HG02763 (cell line): Measurements from ENCODE around the gene MYLK2.
"Not testable (repeated sequence)": the region's sequence is repeated elsewhere in the genome, so short reads cannot be mapped to it uniquely, and the experiment has no call there.

ENCODE experiments used
- ATAC-seq: cut with Tn5 transposase; IDR thresholded peaks from one replicate; pipeline ENCODE4 v1.9.1; 2021; ENCODE audit warnings: mild to moderate bottlenecking, moderate library complexity; ENCODE audit not compliant: unreplicated experiment

The MYLK2 gene

DNA sequence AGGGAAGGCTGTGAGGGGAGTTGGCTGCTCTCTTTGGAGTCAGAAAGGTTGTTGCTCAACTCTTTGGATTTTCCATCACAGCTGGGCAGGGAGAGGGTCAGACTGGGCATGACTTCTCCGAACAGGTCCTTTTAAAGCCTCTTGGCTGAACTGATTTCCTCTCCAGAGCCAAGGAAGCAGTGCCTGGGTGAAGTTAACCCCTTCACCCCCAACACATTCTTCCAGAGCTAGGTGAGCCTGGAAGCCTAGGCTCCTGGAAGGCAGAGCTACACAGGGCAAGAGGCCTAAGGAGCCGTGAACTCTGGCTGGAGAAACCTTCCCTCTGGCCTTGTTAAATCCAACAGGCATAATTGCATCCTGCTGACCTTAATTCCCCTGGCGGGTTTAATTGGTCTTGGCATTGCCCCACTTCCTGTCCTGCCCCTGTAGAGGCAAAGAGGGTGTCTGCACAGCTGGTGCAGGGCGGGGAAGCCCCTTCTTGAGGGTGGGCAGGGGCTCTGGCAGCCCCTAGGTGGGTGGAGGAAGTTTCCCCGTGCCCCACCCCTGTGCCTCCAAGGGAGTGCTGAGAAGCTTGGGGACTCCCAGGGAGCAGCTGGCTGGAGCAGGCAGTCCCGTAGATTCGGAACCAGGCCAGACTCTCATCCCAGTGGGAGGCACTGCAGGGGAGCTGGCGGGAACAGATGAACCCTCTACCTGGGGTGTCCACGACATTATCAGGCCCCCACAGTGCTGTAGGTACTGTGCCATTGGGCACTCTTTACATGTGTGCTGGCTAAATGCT lies 3.6 kb upstream of the MYLK2 start:
- ATAC-seq = no peak

DNA sequence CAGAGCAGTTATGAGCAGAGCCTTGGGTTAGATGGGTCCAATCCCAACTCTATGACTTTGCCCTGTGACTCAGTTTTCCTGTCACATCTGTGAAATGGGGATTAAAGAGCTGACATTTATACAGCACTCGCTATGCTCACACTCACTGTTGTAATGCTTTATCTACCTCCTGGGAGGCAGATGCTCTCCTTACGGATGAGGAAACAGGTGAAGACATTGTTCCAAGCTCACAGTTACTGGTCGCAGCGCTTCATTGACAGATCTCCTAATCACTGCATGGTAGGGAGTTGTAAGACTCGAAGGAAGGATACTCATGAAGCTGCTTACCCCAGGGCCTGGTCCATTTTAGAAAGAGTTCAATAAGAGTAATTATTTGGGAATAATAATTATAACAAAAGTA lies 2.9 kb upstream of the MYLK2 start:
- no peak for ATAC-seq

DNA sequence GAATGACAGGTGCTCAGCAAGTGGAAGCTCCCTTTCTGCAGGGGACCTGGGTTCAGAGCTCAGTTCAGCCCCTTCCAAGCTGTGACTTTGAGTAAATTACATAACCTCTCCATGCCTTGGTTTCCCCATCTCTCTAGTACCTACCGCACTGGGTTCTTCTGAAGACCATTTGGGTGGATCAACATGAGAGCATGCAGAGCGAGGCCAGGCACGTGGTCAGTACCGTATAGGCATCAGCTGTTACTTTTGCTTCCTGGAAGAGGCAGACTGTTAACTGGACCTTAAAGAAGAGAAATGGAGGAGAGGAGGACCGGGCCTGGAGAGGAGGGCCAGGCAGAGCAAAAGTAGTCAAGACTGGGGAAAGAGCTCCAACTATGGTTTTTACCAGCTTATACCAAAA lies 1.7 kb upstream of the MYLK2 start:
- no peak for ATAC-seq

DNA sequence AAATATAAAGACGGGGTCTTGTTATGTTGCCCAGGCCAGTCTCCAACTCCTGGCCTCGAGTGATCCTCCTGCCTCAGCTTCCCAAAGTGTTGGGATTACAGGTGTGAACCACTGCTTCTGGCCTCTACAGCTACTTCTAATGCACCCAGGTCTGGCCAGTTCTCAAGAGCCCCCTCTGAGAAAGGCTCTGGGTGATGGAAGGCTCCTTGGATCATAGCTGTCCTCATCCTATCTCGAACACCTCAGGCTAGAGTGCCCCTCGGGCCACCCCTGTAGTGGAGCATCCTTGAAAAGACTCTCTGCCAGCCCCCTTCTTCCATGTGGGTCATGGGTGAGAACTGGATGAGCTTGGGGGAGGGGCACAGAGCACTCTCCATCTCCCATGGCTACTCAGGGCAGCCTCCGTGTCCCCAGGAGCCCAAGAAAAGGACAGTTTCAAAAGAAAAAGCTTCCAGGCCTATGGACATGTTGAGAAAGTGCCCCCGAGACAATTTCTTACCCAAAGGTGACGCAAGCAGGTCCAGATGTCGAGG lies 714 bp upstream of the MYLK2 start:
- ATAC-seq = no peak

DNA sequence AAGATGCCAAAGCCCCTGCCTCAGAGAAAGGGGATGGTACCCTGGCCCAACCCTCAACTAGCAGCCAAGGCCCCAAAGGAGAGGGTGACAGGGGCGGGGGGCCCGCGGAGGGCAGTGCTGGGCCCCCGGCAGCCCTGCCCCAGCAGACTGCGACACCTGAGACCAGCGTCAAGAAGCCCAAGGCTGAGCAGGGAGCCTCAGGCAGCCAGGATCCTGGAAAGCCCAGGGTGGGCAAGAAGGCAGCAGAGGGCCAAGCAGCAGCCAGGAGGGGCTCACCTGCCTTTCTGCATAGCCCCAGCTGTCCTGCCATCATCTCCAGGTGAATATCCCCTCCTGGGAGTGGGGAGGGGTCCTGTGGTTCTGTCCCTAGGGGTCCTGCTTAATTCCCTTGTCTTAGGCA lies 1.1 kb downstream of the MYLK2 start:
- ATAC-seq = no peak

DNA sequence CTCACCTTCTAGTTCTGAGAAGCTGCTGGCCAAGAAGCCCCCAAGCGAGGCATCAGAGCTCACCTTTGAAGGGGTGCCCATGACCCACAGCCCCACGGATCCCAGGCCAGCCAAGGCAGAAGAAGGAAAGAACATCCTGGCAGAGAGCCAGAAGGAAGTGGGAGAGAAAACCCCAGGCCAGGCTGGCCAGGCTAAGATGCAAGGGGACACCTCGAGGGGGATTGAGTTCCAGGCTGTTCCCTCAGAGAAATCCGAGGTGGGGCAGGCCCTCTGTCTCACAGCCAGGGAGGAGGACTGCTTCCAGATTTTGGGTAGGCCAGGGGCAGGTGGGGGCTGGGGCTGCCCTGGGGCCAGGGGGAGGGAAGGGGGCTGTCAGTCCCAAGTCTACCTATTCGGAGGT lies 2.3 kb downstream of the MYLK2 start:
- no peak for ATAC-seq

DNA sequence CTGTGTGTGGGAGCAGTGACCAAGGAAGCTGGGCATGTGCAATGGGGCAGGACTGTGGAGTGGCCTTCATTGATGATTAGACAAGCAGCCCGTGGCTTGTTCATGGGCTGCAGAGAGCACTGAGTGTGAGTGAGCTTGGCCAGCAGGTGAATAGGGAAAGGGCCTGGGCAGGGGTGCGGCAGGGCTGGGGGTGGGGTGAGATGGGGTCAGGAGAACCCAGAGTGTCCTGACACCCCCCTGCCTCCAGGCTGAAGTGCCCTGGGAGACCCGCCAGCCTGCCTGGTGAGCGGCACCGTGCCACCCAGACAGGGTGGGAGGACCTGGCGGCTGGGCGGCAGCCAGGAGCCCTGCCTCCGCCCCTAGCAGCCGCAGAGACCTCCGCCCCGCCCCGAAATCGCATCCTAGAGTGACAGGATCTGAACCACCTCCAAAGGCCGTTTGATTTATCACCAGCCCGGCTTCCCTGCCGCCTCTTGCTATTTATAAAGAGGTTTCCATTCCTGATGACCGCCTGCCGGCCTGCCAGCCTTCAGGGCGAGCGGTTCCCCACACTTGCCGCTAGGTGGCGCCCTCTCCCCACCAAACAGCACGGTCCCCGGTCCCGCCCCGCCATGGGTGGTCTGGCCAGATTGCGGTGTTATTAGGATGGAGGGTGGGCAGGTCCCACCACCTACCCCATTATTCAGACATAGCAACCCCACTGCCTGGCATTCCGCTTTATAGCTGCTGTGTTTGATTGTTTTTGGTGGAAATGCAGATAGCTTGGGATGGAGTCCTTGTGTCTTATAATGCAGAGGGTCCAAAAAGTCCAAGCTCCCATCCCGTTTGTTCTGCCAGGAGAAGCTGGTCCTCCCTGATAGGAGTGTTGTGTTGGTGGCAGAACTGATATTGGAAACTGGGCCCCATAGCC lies 3.5 kb downstream of the MYLK2 start:
- peak; percentile 61 for ATAC-seq

DNA sequence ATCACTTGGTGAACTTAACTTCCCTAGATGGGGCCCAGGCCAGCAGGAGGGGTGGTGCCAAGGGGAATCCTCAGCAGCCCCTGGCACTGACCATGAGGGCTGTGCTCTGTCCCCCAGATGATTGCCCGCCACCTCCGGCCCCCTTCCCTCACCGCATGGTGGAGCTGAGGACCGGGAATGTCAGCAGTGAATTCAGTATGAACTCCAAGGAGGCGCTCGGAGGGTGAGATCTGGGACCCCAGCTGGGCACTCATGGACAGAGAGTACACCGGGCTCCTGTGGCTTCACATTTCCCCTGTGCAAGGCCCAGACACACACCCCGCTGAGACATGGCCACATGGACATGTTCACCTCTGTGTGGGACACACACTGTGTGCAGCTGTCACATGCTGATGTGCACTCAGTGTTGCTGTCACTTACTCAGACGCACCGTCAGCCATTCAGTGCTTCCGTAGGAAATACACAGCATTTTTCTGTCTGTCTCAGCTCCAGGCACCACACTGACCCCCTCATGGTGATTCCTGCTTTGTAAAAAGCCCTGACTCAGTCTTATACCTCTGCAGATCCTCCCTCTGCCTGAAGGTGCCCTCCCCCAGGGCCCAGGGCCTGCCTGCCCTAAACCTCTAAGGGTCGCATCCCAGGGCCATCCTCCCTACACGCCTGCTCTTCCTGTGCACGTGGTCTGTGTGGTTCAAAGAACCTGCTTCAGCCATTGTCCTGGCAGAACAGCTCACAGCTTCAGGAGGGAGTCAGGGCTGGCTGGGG lies 4.4 kb downstream of the MYLK2 start:
- ATAC-seq = no peak

DNA sequence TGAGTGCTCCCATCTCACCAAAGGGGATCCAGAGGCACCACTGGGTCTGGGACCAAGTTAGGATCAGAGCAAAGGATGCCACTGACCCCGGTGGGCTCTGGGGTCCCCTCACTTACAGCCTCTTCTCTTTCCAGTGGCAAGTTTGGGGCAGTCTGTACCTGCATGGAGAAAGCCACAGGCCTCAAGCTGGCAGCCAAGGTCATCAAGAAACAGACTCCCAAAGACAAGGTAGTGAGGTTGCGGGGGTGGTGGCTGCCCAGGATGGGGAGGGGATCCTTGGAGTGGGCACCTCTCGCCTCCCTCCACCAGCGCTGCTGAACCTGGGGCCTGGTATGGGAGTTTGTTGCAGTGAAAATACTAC lies 4.9 kb downstream of the MYLK2 start:
- no peak for ATAC-seq

DNA sequence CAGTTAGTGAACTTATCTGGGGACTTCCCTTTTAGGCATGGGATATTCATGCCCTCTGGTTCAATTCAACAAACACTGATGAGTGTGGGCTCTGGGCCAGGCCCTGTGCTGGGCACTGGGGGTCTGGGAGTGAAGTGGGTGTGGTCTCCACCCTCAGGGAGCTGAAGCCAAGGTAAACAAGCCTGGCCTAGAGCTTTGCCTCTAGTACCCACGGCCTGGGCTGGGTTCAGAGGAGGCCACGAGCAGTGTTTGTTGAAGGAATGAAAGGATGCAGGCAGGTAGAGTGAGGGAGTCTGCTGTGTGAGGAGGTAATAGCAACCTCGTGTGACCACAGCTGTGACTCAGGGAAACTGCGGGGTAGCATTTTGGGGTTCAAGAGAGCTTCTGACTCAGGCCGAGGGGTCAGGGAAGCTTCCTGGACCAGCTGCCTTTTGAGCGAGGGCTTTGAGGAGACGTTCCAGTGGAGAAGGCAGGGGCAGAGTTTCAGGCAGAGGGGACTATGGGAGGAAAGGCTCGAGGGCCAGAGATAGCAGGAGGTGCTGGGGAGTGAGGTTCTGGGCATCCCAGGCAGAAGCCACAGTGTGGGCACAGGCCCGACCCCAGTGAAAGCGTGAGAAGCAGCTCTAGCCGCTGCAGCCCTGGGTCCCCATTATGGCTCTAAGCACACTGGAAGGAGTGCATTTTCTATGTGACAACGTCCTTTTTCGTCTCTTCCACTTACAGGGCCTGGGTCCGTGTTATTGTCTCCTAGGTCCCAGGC lies 5.6 kb downstream of the MYLK2 start:
- ATAC-seq = no peak

DNA sequence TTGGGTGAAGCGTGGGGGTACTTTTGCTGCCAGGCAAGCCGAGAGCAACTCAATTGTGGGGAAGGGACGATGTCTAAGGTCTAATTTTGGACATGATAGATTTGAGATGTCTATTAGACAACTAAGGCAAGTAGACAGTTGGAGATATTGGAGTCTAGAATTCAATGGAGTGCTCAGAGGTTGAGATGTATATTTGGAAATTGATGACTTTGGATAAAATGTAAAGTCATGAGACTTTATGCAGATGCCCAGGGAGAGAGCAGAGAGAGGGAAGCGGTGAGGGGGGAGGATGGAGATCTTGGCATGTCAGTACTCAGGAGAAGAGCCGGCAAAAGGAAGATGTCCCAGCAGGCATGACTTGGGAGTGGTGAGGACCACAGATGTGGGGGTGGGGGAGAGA lies 6.9 kb downstream of the MYLK2 start:
- ATAC-seq = no peak

DNA sequence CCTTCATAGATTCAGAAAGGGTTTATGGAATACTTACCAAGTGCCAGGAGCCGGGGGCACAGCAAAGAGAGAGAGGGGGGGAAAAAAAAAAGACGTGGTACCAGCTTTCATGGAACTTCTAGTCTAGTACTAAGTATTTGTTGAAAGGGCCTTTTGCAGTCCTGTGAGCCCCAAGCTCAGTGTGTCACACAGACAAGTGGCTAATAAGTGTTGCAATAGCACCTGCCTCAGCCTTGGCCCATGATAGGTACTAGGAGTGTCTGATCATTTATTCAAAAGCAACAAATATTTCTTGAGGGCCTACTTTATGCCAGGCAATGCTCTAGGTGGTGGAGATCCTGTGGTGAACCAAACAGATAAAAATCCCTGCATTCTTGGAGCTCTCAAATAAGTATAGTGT lies 7.9 kb downstream of the MYLK2 start:
- no peak for ATAC-seq

DNA sequence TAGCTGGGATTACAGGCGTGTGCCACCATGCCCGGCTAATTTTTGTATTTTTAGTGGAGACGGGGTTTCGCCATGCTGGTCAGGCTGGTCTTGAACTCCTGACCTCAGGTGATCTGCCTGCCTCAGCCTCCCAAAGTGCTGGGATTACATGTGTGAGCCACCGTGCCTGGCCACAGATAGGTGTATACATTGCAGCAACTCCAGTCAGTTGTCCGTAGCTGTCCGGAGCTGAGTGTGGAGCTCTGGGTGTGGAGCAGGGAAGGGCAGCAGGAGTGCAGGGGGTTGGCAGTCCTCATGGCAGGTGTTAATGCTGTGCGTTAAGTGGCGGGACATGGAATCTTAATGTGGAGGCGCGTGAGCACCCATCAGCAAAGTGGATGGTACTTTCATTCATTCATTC lies 8.9 kb downstream of the MYLK2 start:
- ATAC-seq = not testable (repeated sequence)

DNA sequence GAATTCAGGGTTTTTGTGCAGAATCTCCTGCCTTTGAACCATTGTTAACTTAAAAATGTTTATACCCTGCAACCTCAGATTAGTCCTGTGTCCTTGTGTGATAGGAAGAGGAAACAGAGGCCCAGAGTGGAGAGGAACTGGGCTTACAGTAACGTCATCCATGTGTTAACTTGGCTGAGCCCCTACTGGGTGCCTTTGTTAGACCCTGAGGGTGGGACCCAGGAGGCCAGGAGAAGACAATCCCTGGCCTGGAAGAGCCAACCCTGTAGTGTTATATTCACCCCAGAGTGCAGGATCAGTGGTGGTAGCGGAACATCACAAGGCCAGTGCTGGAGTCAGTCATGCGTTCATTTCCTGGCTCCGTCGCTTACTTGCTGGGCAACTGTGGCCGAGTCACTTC lies 10.6 kb downstream of the MYLK2 start:
- no peak for ATAC-seq

DNA sequence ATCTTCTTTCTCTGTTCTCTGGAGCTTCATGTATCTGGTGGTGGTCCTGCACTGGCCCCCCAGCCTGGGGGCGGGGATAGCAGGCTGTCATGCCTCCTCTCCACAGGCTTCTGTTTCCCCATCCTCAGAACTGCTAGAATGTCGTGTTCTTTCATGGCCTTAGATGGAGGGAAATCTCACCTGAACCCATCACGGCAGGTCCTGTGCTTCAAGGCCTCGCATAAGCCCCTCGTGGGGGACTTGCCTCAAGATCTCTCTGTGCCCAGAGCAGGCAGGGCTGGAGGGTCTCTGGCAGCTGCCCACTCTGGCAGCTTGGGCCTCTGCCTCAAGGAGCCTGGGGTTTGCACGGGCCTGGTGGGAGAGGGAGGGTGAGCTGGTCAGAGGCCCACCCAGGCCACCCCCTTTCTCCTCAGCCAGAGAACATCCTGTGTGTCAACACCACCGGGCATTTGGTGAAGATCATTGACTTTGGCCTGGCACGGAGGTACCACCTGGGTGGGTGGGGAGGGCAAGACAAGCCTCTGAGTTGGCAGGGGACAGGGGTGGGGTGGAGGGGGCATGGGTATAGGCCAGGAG lies 11.3 kb downstream of the MYLK2 start:
- ATAC-seq = no peak

DNA sequence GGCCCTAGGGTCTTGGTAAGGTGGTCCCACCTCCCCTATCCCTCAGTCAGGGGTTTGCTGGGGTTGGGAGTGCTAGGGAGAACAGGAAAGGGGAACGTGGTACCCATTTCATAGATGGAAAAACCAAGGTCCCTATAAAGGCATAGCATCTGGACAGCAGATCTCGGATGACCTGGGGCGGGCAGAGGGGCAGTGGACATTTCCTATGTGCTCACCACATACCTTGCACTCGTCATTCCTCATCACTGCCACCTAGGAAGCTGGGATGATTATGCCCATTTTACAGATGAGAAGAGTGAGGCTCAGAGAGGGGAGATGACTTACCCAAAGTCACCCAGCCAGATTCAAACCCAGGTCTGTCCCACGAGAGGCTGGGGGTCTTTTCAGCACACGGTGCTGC lies 12.1 kb downstream of the MYLK2 start:
- ATAC-seq = no peak

DNA sequence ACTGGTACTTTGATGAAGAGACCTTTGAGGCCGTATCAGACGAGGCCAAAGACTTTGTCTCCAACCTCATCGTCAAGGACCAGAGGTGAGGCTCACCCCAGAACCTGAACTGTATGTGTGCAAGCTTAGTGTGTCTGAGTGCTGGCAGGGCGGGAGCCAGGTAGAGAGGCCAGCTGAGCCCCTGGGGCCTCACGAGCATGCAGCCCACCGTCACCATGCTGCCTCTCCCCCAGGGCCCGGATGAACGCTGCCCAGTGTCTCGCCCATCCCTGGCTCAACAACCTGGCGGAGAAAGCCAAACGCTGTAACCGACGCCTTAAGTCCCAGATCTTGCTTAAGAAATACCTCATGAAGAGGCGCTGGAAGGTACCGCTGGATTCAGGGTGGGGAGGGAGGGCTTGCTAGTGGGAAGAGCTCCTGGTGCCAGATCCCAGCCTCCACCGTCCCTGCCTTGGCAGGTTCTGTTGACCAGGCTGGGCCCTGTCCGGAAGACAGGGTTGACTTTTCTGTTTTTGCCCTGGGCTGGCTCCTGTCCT lies 12.7 kb downstream of the MYLK2 start:
- no peak for ATAC-seq

DNA sequence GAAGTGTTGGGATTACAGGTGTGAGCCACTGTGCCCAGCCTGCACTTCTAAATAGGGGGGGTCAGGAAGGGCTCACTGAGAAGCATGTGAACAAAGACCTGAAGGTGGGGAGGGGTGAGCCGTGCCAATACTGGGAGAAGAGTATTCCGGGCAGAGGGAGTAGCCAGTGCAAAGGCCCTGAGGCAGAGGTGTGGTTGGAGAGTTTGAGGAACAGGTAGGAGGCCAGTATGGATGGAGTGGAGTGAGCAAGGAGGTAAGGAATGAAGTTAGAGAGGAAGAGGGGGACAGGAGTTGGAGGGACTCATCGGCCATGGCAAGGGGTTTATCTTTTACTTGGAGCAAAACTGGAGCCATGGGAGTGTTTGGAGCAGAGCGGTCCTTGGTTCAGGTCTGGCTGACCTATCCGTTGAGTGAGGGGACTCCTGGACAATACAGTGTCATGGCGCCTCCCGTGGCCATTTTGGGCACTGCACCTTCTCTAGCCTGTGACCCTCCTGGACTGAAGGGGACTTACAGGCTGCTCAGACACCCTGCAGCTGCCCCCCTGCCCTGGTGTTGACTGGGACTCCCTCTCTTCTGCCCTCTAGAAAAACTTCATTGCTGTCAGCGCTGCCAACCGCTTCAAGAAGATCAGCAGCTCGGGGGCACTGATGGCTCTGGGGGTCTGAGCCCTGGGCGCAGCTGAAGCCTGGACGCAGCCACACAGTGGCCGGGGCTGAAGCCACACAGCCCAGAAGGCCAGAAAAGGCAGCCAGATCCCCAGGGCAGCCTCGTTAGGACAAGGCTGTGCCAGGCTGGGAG lies 14.2 kb downstream of the MYLK2 start:
- no peak for ATAC-seq

DNA sequence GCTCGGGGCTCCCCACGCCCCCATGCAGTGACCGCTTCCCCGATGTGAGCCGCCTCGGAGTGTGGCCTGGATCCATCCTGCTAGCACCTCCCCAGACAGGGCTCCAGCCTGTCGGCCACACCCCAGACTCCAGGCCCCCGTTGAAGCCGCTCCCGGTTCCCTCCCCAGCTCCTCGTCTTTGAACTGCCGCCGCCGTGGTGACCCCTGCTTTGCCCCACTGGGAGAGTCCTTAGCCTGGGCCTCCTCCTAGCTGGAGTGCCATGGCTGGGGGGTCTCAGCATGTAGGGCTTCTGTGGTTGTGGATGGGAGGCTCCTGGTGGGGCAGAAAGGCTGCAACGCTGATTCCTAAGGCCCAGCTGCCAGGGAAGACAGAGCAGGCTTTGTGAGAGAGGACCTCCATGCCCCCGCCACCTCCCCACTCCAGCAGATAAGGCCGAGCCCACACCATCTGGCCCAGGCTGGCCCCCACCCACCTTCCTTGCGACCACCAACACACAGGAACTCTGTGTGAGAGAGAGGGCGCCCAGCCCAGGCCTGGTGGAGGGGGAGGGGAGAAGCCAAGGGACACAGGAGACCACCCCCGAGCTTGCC lies 14.9 kb downstream of the MYLK2 start:
- ATAC-seq = no peak
